Stimulated activated CD8-positive, alpha-beta memory T cell treated with anti-CD3 and anti-CD28 coated beads, Interleukin-15, amount 100 ng/mL, for 4 hours (primary cell): ENCODE data around the gene ATP8A1.
"Not testable (repeated sequence)": the region's sequence is repeated elsewhere in the genome, so short reads cannot be mapped to it uniquely, and the experiment has no call there.

ENCODE experiments used
- DNase-seq, 2 donors: peaks; one replicate each; pipeline ENCODE4 v3.0.0-alpha.2; 2020; ENCODE audit warnings: low read depth in 2 of 2

ATP8A1 gene

GRCh38 chr4:42410446-42410845, 246.5 kb downstream of the ATP8A1 start:
- DNase-seq = no peak

- DNase-seq = no peak
Measured at GRCh38 chr4:42404001-42404400, 252.9 kb downstream of the ATP8A1 start.

- no peak for DNase-seq
Measured at GRCh38 chr4:42401171-42401570, 255.7 kb downstream of the ATP8A1 start.

GRCh38 chr4:42399393-42399792, 257.5 kb downstream of the ATP8A1 start:
- no peak for DNase-seq

GRCh38 chr4:42398871-42399331, 258.0 kb downstream of the ATP8A1 start:
- no peak for DNase-seq

GRCh38 chr4:42398171-42398870, 258.6 kb downstream of the ATP8A1 start:
- no peak for DNase-seq

GRCh38 chr4:42397635-42398170, 259.2 kb downstream of the ATP8A1 start:
- DNase-seq = no peak

- DNase-seq = no peak
Measured at GRCh38 chr4:42396752-42397634, 259.9 kb downstream of the ATP8A1 start, which contains the start of gene SHISA3. SHISA3 (plus strand) TSS chr4:42397488; CDS start chr4:42398057, 569 bp downstream.

GRCh38 chr4:42396361-42396751, 260.5 kb downstream of the ATP8A1 start:
- DNase-seq = no peak

- no peak for DNase-seq
Measured at GRCh38 chr4:42395595-42395994, 261.3 kb downstream of the ATP8A1 start.

- DNase-seq = no peak
Measured at GRCh38 chr4:42392436-42392835, 264.5 kb downstream of the ATP8A1 start.

- DNase-seq = no peak
Measured at GRCh38 chr4:42391981-42392380, 264.9 kb downstream of the ATP8A1 start.

GRCh38 chr4:42391355-42391664, 265.6 kb downstream of the ATP8A1 start:
- no peak for DNase-seq

- no peak for DNase-seq
Measured at GRCh38 chr4:42390622-42391354, 266.1 kb downstream of the ATP8A1 start.

GRCh38 chr4:42385516-42385915, 271.4 kb downstream of the ATP8A1 start:
- no peak for DNase-seq

GRCh38 chr4:42381666-42382065, 275.2 kb downstream of the ATP8A1 start:
- no peak for DNase-seq

- no peak for DNase-seq
Measured at GRCh38 chr4:42377497-42377896, 279.4 kb downstream of the ATP8A1 start.

GRCh38 chr4:42372303-42372702, 284.6 kb downstream of the ATP8A1 start:
- DNase-seq = not testable (repeated sequence)

- no peak for DNase-seq
Measured at GRCh38 chr4:42371305-42372252, 285.3 kb downstream of the ATP8A1 start.

- no peak for DNase-seq
Measured at GRCh38 chr4:42369489-42369888, 287.4 kb downstream of the ATP8A1 start.

GRCh38 chr4:42366959-42367358, 289.9 kb downstream of the ATP8A1 start:
- DNase-seq = no peak
